Upper lobe of right lung (tissue), 1 donor: ENCODE results near the gene PPM1F. TPM values are rescaled to one million over a fixed set of nuclear protein-coding genes. Genes with fewer than 3 reads are reported as not detected.

Experiments
- ATAC-seq: fragments of 200-7000 bp; cut with Tn5 transposase; one replicate; pipeline ENCODE4 v1.9.1; 2020; ENCODE audit warnings: mild to moderate bottlenecking, moderate library complexity
- DNase-seq: peaks from one replicate; pipeline ENCODE4 v3.0.0-alpha.2; 2020
- H3K27ac ChIP-seq: fragments of 200-600 bp; one replicate; pipeline ENCODE4 v1.8.0; 2022
- H3K27me3 ChIP-seq: fragments of 200-600 bp; one replicate; pipeline ENCODE4 v1.8.0; 2022; ENCODE audit warnings: mild to moderate bottlenecking
- H3K36me3 ChIP-seq: fragments of 200-600 bp; one replicate; pipeline ENCODE4 v1.8.0; 2022
- H3K4me1 ChIP-seq: fragments of 200-600 bp; one replicate; pipeline ENCODE4 v1.8.0; 2022
- H3K4me3 ChIP-seq: fragments of 200-600 bp; one replicate; pipeline ENCODE4 v1.8.0; 2022; ENCODE audit warnings: mild to moderate bottlenecking
- H3K9me3 ChIP-seq: fragments of 200-600 bp; one replicate; pipeline ENCODE4 v1.8.0; 2022
- CTCF ChIP-seq: fragments of 200-600 bp; IDR thresholded peaks from one replicate; pipeline ENCODE4 v1.8.0; 2022; ENCODE audit warnings: antibody characterized with exemption
- intact Hi-C: fragments of 100-400 bp; cut with DNase I; formaldehyde crosslinking; loops from one replicate; pipeline ENCODE4 v1.11.0; 2022
- total RNA-seq: library from RNA; stranded (reverse); fragmentation: NEBNext Ultra II Directional; extraction: Animal tissue kit (Norgen Biotek cat#: 25700); gene quantifications from one replicate; pipeline ENCODE4 v1.2.1, GENCODE V29; 2021
- donor health status: DM: no; HTN: yes; CAD: no; lungs with severe emphysema.

Gene PPM1F
- total RNA-seq, 1 donor from 2014 or later = 51.2 TPM

GRCh38 chr22:21989049-21989448 is 36.4 kb upstream of the PPM1F start:
- no peaks in the 10 kb centered on the region for H3K36me3 ChIP-seq
- no peaks in the 10 kb centered on the region for H3K9me3 ChIP-seq
- intact Hi-C loops = no loop called here
- ATAC-seq (no peak), DNase-seq (no peak)
- H3K27me3 ChIP-seq = peaks cover 8% of the 10 kb centered on the region
- no peak overlapping the region for H3K27ac ChIP-seq
- H3K4me3 ChIP-seq = no peak overlapping the region
- no peaks in the 10 kb centered on the region for H3K4me1 ChIP-seq
- no peak for TF ChIP-seq CTCF

- H3K4me1 ChIP-seq = peaks cover 11% of the 10 kb centered on the region
- no peak overlapping the region for H3K27ac ChIP-seq
- no peaks in the 10 kb centered on the region for H3K9me3 ChIP-seq
- H3K4me3 ChIP-seq = no peak overlapping the region
- DNase-seq (no peak), ATAC-seq (no peak)
- H3K36me3 ChIP-seq = no peaks in the 10 kb centered on the region
- TF ChIP-seq CTCF = no peak
- no peaks in the 10 kb centered on the region for H3K27me3 ChIP-seq
- intact Hi-C loops = no loop called here
These were observed 32.6 kb upstream of the PPM1F start for GRCh38 chr22:21985214-21985613.

GRCh38 chr22:21984793-21985192 is 32.1 kb upstream of the PPM1F start:
- no peak overlapping the region for H3K27ac ChIP-seq
- peaks cover 11% of the 10 kb centered on the region for H3K4me1 ChIP-seq
- peak; percentile 14 for TF ChIP-seq CTCF
- intact Hi-C loops = no loop called here
- ATAC-seq = no peak
- no peak for DNase-seq
- H3K36me3 ChIP-seq = no peaks in the 10 kb centered on the region
- H3K4me3 ChIP-seq = no peak overlapping the region
- no peaks in the 10 kb centered on the region for H3K9me3 ChIP-seq
- no peaks in the 10 kb centered on the region for H3K27me3 ChIP-seq

GRCh38 chr22:21982338-21982965 is 29.8 kb upstream of the PPM1F start, which contains the start of gene TOP3B:
Gene TOP3B (minus strand): TSS chr22:21982787. CDS start chr22:21975709, 7,078 bp downstream.
- H3K27me3 ChIP-seq = no peaks in the 10 kb centered on the region
- H3K4me3 ChIP-seq = peak within 1 kb of the TSS; percentile 99
- H3K9me3 ChIP-seq = no peaks in the 10 kb centered on the region
- intact Hi-C loops = no loop called here
- peak within 1 kb of the TSS; percentile 91 for H3K27ac ChIP-seq
- DNase-seq = peak; percentile 92
- H3K4me1 ChIP-seq = peaks cover 11% of the 10 kb centered on the region
- peak; percentile 96 for ATAC-seq
- H3K36me3 ChIP-seq = no peaks in the 10 kb centered on the region
- TF ChIP-seq CTCF = no peak

- peaks cover 11% of the 10 kb centered on the region for H3K4me1 ChIP-seq
- no peaks in the 10 kb centered on the region for H3K27me3 ChIP-seq
- DNase-seq (no peak), ATAC-seq (no peak)
- no peaks in the 10 kb centered on the region for H3K9me3 ChIP-seq
- TF ChIP-seq CTCF = no peak
- peak overlapping the region; percentile 99 for H3K4me3 ChIP-seq
- H3K27ac ChIP-seq = peak overlapping the region; percentile 91
- intact Hi-C loops = no loop called here
- H3K36me3 ChIP-seq = no peaks in the 10 kb centered on the region
These were observed 29.2 kb upstream of the PPM1F start for GRCh38 chr22:21981874-21982273.

- no peaks in the 10 kb centered on the region for H3K27me3 ChIP-seq
- no peak overlapping the region for H3K27ac ChIP-seq
- intact Hi-C loops = no loop called here
- H3K4me1 ChIP-seq = peaks cover 11% of the 10 kb centered on the region
- H3K4me3 ChIP-seq = no peak overlapping the region
- no peaks in the 10 kb centered on the region for H3K9me3 ChIP-seq
- ATAC-seq = no peak
- peaks cover 3% of the 10 kb centered on the region for H3K36me3 ChIP-seq
- peak; percentile 39 for DNase-seq
- no peak for TF ChIP-seq CTCF
These were observed 27.9 kb upstream of the PPM1F start for GRCh38 chr22:21980547-21980946.
